ENCODE data around the gene MEIS1.

- TF ChIP-seq POLR2A (IDR thresholded peaks at IDR 0.05; ENCODE audit: low read depth, low read length): no peak
- no peak for TF ChIP-seq POLR2AphosphoS5 (IDR thresholded peaks at IDR 0.05; ENCODE audit: low read depth, low read length)
These were observed 12.0 kb downstream of the MEIS1 start for GRCh38 chr2:66446941-66447340.

Measured in GM12892 (cell line).